WTC11 (cell line): ENCODE data around the gene CYP19A1.

Source experiments
- CREB1 ChIP-seq: sonication (generic); formaldehyde crosslinking; IDR thresholded peaks from 2 replicates; pipeline ENCODE4 v1.8.0; 2023; ENCODE audit warnings: mild to moderate bottlenecking, missing genetic modification reagents
- HMGXB4 ChIP-seq: sonication (generic); formaldehyde crosslinking; IDR thresholded peaks from 2 replicates; pipeline ENCODE4 v1.8.1; 2023; ENCODE audit warnings: mild to moderate bottlenecking, moderate library complexity, missing genetic modification reagents
- IRF2 ChIP-seq: sonication (generic); formaldehyde crosslinking; IDR thresholded peaks from 2 replicates; pipeline ENCODE4 v1.8.0; 2022; ENCODE audit warnings: low read depth, missing genetic modification reagents, borderline replicate concordance
- KAT7 ChIP-seq: sonication (generic); formaldehyde crosslinking; IDR thresholded peaks from 2 replicates; pipeline ENCODE4 v1.8.1; 2023; ENCODE audit warnings: missing genetic modification reagents, mild to moderate bottlenecking, borderline replicate concordance
- MAX ChIP-seq: sonication (generic); formaldehyde crosslinking; IDR thresholded peaks from 2 replicates; pipeline ENCODE4 v1.8.0; 2022; ENCODE audit warnings: mild to moderate bottlenecking, missing genetic modification reagents
- SP1 ChIP-seq: sonication (generic); formaldehyde crosslinking; conservative IDR thresholded peaks from 2 replicates; pipeline ENCODE4 v1.8.1; 2022; ENCODE audit warnings: missing genetic modification reagents
- TEAD4 ChIP-seq: sonication (generic); formaldehyde crosslinking; IDR thresholded peaks from 2 replicates; pipeline ENCODE4 v1.8.0; 2022; ENCODE audit warnings: mild to moderate bottlenecking, missing genetic modification reagents
- ZNF121 ChIP-seq: sonication (generic); formaldehyde crosslinking; IDR thresholded peaks from 2 replicates; pipeline ENCODE4 v1.8.0; 2023; ENCODE audit warnings: missing genetic modification reagents
- ZNF138 ChIP-seq: sonication (generic); formaldehyde crosslinking; conservative IDR thresholded peaks from 2 replicates; pipeline ENCODE4 v1.8.1; 2022; ENCODE audit warnings: mild to moderate bottlenecking, moderate library complexity, missing genetic modification reagents
- ZNF232 ChIP-seq: sonication (generic); formaldehyde crosslinking; IDR thresholded peaks from 2 replicates; pipeline ENCODE4 v1.8.0; 2022; ENCODE audit warnings: mild to moderate bottlenecking, missing genetic modification reagents
- ZNF317 ChIP-seq: sonication (generic); formaldehyde crosslinking; IDR thresholded peaks from 2 replicates; pipeline ENCODE4 v1.8.1; 2023; ENCODE audit warnings: low read depth, mild to moderate bottlenecking, moderate library complexity, missing genetic modification reagents, borderline replicate concordance
- TF ChIP-seq, protein P1 (sequence below): fragments of 200-600 bp; IDR thresholded peaks from 2 replicates; pipeline ENCODE4 v1.8.0; 2022; ENCODE audit warnings: antibody characterized with exemption
- TF ChIP-seq, protein P2 (sequence below): sonication (generic); formaldehyde crosslinking; IDR thresholded peaks from 2 replicates; pipeline ENCODE4 v1.8.0; 2023; ENCODE audit warnings: missing genetic modification reagents, mild to moderate bottlenecking, borderline replicate concordance

- TF ChIP-seq HMGXB4 (no peak), CREB1 (CRISPR knock-in tag) (no peak), ZNF317 (CRISPR knock-in tag) (no peak), ZNF121 (CRISPR knock-in tag) (no peak), MAX (CRISPR knock-in tag) (no peak), KAT7 (CRISPR knock-in tag) (no peak), ZNF232 (CRISPR knock-in tag) (no peak), TEAD4 (CRISPR knock-in tag) (no peak), ZNF138 (CRISPR knock-in tag) (no peak), IRF2 (CRISPR knock-in tag) (no peak), SP1 (CRISPR knock-in tag) (no peak)
- TF ChIP-seq, protein P1, sequence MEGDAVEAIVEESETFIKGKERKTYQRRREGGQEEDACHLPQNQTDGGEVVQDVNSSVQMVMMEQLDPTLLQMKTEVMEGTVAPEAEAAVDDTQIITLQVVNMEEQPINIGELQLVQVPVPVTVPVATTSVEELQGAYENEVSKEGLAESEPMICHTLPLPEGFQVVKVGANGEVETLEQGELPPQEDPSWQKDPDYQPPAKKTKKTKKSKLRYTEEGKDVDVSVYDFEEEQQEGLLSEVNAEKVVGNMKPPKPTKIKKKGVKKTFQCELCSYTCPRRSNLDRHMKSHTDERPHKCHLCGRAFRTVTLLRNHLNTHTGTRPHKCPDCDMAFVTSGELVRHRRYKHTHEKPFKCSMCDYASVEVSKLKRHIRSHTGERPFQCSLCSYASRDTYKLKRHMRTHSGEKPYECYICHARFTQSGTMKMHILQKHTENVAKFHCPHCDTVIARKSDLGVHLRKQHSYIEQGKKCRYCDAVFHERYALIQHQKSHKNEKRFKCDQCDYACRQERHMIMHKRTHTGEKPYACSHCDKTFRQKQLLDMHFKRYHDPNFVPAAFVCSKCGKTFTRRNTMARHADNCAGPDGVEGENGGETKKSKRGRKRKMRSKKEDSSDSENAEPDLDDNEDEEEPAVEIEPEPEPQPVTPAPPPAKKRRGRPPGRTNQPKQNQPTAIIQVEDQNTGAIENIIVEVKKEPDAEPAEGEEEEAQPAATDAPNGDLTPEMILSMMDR = no peak
- TF ChIP-seq, protein P2, sequence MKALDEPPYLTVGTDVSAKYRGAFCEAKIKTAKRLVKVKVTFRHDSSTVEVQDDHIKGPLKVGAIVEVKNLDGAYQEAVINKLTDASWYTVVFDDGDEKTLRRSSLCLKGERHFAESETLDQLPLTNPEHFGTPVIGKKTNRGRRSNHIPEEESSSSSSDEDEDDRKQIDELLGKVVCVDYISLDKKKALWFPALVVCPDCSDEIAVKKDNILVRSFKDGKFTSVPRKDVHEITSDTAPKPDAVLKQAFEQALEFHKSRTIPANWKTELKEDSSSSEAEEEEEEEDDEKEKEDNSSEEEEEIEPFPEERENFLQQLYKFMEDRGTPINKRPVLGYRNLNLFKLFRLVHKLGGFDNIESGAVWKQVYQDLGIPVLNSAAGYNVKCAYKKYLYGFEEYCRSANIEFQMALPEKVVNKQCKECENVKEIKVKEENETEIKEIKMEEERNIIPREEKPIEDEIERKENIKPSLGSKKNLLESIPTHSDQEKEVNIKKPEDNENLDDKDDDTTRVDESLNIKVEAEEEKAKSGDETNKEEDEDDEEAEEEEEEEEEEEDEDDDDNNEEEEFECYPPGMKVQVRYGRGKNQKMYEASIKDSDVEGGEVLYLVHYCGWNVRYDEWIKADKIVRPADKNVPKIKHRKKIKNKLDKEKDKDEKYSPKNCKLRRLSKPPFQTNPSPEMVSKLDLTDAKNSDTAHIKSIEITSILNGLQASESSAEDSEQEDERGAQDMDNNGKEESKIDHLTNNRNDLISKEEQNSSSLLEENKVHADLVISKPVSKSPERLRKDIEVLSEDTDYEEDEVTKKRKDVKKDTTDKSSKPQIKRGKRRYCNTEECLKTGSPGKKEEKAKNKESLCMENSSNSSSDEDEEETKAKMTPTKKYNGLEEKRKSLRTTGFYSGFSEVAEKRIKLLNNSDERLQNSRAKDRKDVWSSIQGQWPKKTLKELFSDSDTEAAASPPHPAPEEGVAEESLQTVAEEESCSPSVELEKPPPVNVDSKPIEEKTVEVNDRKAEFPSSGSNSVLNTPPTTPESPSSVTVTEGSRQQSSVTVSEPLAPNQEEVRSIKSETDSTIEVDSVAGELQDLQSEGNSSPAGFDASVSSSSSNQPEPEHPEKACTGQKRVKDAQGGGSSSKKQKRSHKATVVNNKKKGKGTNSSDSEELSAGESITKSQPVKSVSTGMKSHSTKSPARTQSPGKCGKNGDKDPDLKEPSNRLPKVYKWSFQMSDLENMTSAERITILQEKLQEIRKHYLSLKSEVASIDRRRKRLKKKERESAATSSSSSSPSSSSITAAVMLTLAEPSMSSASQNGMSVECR (CRISPR knock-in tag) = no peak
Measured at GRCh38 chr15:51269496-51269895, 68.9 kb downstream of the CYP19A1 start.
